ENCODE data around the gene KRTAP20-3. TPM values are rescaled to one million over a fixed set of nuclear protein-coding genes. Genes with fewer than 3 reads are reported as not detected.

The KRTAP20-3 gene
- total and polyA plus RNA-seq, 2 experiments from 2014 or later = not detected

DNA sequence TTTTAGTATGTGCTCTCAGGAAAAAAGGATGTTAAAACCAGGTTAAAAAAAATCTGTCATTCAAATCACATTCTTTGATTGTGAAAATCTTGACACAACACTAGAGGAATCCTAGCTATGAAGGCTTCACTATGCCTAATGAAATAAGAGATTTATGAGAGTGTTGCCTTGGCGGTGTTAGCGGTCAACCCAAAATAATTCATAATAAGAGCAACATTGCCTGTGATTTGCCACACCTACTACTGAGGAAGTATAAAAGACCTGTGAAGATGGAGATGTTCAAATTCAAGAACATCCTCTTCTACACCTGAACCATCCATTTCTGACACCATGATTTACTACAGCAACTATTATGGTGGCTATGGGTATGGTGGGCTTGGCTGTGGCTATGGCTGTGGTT is 26.5 kb upstream of the KRTAP20-3 start, which contains the start of gene KRTAP20-1:
KRTAP20-1 (plus strand) TSS at position 301 of the 400 bp plus-strand sequence; CDS start at position 331, 30 bp downstream.
- no peak for TF ChIP-seq EZH2phosphoT487 (IDR thresholded peaks at IDR 0.05; ENCODE audit: low read depth, severe bottlenecking, unreplicated experiment)
- TF ChIP-seq, protein P1, sequence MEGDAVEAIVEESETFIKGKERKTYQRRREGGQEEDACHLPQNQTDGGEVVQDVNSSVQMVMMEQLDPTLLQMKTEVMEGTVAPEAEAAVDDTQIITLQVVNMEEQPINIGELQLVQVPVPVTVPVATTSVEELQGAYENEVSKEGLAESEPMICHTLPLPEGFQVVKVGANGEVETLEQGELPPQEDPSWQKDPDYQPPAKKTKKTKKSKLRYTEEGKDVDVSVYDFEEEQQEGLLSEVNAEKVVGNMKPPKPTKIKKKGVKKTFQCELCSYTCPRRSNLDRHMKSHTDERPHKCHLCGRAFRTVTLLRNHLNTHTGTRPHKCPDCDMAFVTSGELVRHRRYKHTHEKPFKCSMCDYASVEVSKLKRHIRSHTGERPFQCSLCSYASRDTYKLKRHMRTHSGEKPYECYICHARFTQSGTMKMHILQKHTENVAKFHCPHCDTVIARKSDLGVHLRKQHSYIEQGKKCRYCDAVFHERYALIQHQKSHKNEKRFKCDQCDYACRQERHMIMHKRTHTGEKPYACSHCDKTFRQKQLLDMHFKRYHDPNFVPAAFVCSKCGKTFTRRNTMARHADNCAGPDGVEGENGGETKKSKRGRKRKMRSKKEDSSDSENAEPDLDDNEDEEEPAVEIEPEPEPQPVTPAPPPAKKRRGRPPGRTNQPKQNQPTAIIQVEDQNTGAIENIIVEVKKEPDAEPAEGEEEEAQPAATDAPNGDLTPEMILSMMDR (IDR thresholded peaks at IDR 0.05; ENCODE audit: poor library complexity) = no peak
- no peak for TF ChIP-seq EZH2 (IDR thresholded peaks at IDR 0.05; ENCODE audit: borderline replicate concordance)
- Histone ChIP-seq H3K79me2 (no peaks in the 10 kb centered on the region), H3K27ac (no peak within 1 kb of the TSS), H3K27me3 (no peaks in the 10 kb centered on the region), H4K20me1 (ENCODE audit: insufficient read depth, poor library complexity, severe bottlenecking) (no peaks in the 10 kb centered on the region), H3K9me2 (replicated peaks; ENCODE audit: insufficient read depth) (no peaks in the 10 kb centered on the region), H3K4me1 (ENCODE audit: insufficient read depth) (no peaks in the 10 kb centered on the region), H2AFZ (no peak within 1 kb of the TSS), H3K9me3 (ENCODE audit: low read depth) (no peaks in the 10 kb centered on the region), H3K4me2 (no peak within 1 kb of the TSS), H3K36me3 (replicated peaks; ENCODE audit: insufficient read depth, low read depth) (no peaks in the 10 kb centered on the region), H3K4me3 (no peak within 1 kb of the TSS)
- 96% methylated on average over 2 of the region's 2 CpGs for WGBS (ENCODE audit: low lambda C conversion rate, missing lambda C conversion rate)
- no peak for DNase-seq (ENCODE audit: low spot score)

DNA sequence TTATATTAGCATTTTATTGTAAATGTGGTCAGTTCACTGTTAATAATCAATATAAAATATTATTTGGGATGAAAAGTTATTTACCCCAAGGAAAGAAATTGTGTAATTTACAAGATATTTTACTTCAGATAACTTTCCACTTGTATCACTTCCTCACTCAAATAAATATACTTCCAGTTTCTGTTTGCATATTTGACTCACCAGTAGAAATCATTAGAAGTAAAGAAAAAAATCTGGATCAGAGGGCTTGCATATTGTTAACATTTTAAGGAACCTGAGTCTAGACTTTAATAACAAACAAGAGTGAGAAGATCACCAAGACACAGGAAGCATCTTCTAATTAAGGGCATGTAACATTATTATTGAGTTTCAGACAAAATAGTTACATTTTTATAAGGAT is 22.6 kb upstream of the KRTAP20-3 start:
- Histone ChIP-seq H3K27me3 (no peaks in the 10 kb centered on the region), H2AFZ (no peak overlapping the region), H3K79me2 (no peaks in the 10 kb centered on the region), H4K20me1 (ENCODE audit: insufficient read depth, poor library complexity, severe bottlenecking) (no peaks in the 10 kb centered on the region), H3K4me3 (no peak overlapping the region), H3K27ac (no peak overlapping the region), H3K4me1 (ENCODE audit: insufficient read depth) (no peaks in the 10 kb centered on the region), H3K9me3 (ENCODE audit: low read depth) (no peaks in the 10 kb centered on the region), H3K9me2 (replicated peaks; ENCODE audit: insufficient read depth) (no peaks in the 10 kb centered on the region), H3K36me3 (replicated peaks; ENCODE audit: insufficient read depth, low read depth) (no peaks in the 10 kb centered on the region), H3K4me2 (no peak overlapping the region)
- no peak for DNase-seq (ENCODE audit: low spot score)
- TF ChIP-seq EZH2 (IDR thresholded peaks at IDR 0.05; ENCODE audit: borderline replicate concordance) (no peak), EZH2phosphoT487 (IDR thresholded peaks at IDR 0.05; ENCODE audit: low read depth, severe bottlenecking, unreplicated experiment) (no peak)
- TF ChIP-seq, protein P1 (IDR thresholded peaks at IDR 0.05; ENCODE audit: poor library complexity) = no peak

DNA sequence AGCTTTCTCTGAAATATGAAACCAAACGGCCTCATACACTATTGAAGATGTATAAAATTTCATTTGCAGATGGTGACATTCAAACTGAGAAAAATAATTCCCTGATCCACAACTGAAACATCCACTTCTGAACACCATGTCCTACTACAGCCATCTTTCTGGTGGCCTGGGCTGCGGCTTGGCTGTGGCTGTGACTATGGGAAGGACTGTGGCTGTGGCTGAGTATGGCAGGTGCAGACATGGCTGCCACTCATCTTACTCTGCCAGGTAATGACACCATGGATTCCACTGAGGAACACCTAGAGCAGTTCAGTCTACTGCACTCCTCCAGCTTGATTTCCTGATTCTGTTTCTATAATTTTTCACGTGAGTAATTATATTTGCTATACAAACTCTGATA is 22.1 kb upstream of the KRTAP20-3 start, which contains the start of gene KRTAP20-4:
KRTAP20-4 (plus strand) TSS at position 106 of the 400 bp plus-strand sequence.
- H3K79me2 ChIP-seq = no peaks in the 10 kb centered on the region
- H2AFZ ChIP-seq = no peak within 1 kb of the TSS
- no peak for DNase-seq (ENCODE audit: low spot score)
- no peak within 1 kb of the TSS for H3K4me2 ChIP-seq
- no peaks in the 10 kb centered on the region for H3K9me2 ChIP-seq (replicated peaks; ENCODE audit: insufficient read depth)
- H3K9me3 ChIP-seq (ENCODE audit: low read depth) = no peaks in the 10 kb centered on the region
- H3K4me1 ChIP-seq (ENCODE audit: insufficient read depth) = no peaks in the 10 kb centered on the region
- no peaks in the 10 kb centered on the region for H4K20me1 ChIP-seq (ENCODE audit: insufficient read depth, poor library complexity, severe bottlenecking)
- no peak within 1 kb of the TSS for H3K4me3 ChIP-seq
- H3K27me3 ChIP-seq = no peaks in the 10 kb centered on the region
- 81% methylated on average over 3 of the region's 3 CpGs for WGBS (ENCODE audit: low lambda C conversion rate, missing lambda C conversion rate)
- no peaks in the 10 kb centered on the region for H3K36me3 ChIP-seq (replicated peaks; ENCODE audit: insufficient read depth, low read depth)
- H3K27ac ChIP-seq = no peak within 1 kb of the TSS
- TF ChIP-seq, protein P1 (IDR thresholded peaks at IDR 0.05; ENCODE audit: poor library complexity) = no peak
- TF ChIP-seq EZH2 (IDR thresholded peaks at IDR 0.05; ENCODE audit: borderline replicate concordance) = no peak
- TF ChIP-seq EZH2phosphoT487 (IDR thresholded peaks at IDR 0.05; ENCODE audit: low read depth, severe bottlenecking, unreplicated experiment) = no peak

DNA sequence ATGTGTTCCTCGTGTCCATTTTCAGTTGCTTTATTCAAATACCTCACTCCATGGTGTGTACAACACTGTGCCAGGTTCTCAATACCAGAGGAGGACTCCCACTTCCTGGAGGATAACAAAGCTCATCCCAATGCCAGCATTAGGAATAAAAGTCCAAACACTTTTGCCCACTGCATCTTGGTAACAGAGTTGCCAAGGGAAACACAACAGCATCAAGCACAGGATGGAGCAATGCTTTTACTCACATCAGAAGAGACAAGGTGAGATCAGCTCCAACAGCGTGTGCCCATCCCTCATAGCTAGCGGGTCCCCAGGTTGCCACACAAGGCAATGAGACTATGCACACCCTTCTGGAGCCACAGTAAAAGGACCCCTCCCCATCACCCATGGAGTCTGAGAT is 19.3 kb upstream of the KRTAP20-3 start:
- no peaks in the 10 kb centered on the region for H4K20me1 ChIP-seq (ENCODE audit: insufficient read depth, poor library complexity, severe bottlenecking)
- H3K9me3 ChIP-seq (ENCODE audit: low read depth) = no peaks in the 10 kb centered on the region
- no peaks in the 10 kb centered on the region for H3K27me3 ChIP-seq
- no peaks in the 10 kb centered on the region for H3K79me2 ChIP-seq
- H3K9me2 ChIP-seq (replicated peaks; ENCODE audit: insufficient read depth) = no peaks in the 10 kb centered on the region
- TF ChIP-seq EZH2phosphoT487 (IDR thresholded peaks at IDR 0.05; ENCODE audit: low read depth, severe bottlenecking, unreplicated experiment) = no peak
- no peak for TF ChIP-seq EZH2 (IDR thresholded peaks at IDR 0.05; ENCODE audit: borderline replicate concordance)
- TF ChIP-seq, protein P1 (IDR thresholded peaks at IDR 0.05; ENCODE audit: poor library complexity) = no peak
- no peak overlapping the region for H2AFZ ChIP-seq
- DNase-seq (ENCODE audit: low spot score) = no peak
- H3K4me3 ChIP-seq = no peak overlapping the region
- no peak overlapping the region for H3K4me2 ChIP-seq
- H3K36me3 ChIP-seq (replicated peaks; ENCODE audit: insufficient read depth, low read depth) = no peaks in the 10 kb centered on the region
- 85% methylated on average over 3 of the region's 3 CpGs for WGBS (ENCODE audit: low lambda C conversion rate, missing lambda C conversion rate)
- H3K27ac ChIP-seq = no peak overlapping the region
- H3K4me1 ChIP-seq (ENCODE audit: insufficient read depth) = no peaks in the 10 kb centered on the region

All from hepatocyte (in vitro differentiated cells).